Liver (tissue), 9 donors: ENCODE measurements around the gene EMILIN1. TPM values are rescaled to one million over a fixed set of nuclear protein-coding genes. Genes with fewer than 3 reads are reported as not detected.

Experiments used
- DNase-seq: peaks from one replicate; pipeline ENCODE4 v3.0.0-alpha.2; 2017; ENCODE audit warnings: low spot score
- H3K27ac ChIP-seq, 2 donors: one replicate each; pipeline ENCODE4 v1.7.0; 2013; ENCODE audit warnings: inconsistent platforms in 2 of 2, low read length in 2 of 2, control low read depth in 1 of 2, low read depth in 1 of 2, mild to moderate bottlenecking in 1 of 2
- H3K27me3 ChIP-seq, 4 donors: one replicate each; pipeline versions ENCODE4 v1.6.1 to v1.7.0; 2013; ENCODE audit warnings: low read length in 3 of 4, inconsistent platforms in 1 of 4, mild to moderate bottlenecking in 1 of 4, moderate library complexity in 1 of 4; ENCODE audit not compliant: control insufficient read depth in 4 of 4, insufficient read depth in 4 of 4
- H3K36me3 ChIP-seq, 4 donors: one replicate each; pipeline versions ENCODE4 v1.6.1 to v1.7.0; 2013; ENCODE audit warnings: low read length in 3 of 4, mild to moderate bottlenecking in 3 of 4, low read depth in 1 of 4, moderate library complexity in 1 of 4; ENCODE audit not compliant: control insufficient read depth in 4 of 4, insufficient read depth in 3 of 4
- H3K4me1 ChIP-seq, 4 donors: one replicate each; pipeline versions ENCODE4 v1.6.1 to v1.7.0; 2013; ENCODE audit warnings: low read length in 3 of 4, mild to moderate bottlenecking in 3 of 4, moderate library complexity in 1 of 4; ENCODE audit not compliant: control insufficient read depth in 4 of 4, insufficient read depth in 4 of 4
- H3K4me3 ChIP-seq, 3 donors: one replicate each; pipeline versions ENCODE4 v1.6.1 to v1.7.0; 2013; ENCODE audit warnings: low read length in 3 of 3, control low read depth in 1 of 3, low read depth in 1 of 3, mild to moderate bottlenecking in 1 of 3
- H3K9ac ChIP-seq, 2 donors: one replicate each; pipeline ENCODE4 v1.7.0; 2013; ENCODE audit warnings: low read length in 2 of 2, mild to moderate bottlenecking in 2 of 2, moderate library complexity in 2 of 2, control low read depth in 1 of 2, low read depth in 1 of 2
- H3K9me3 ChIP-seq, 4 donors: one replicate each; pipeline versions ENCODE4 v1.6.1 to v1.7.0; 2013; ENCODE audit warnings: low read length in 3 of 4; ENCODE audit not compliant: control insufficient read depth in 4 of 4
- FOXA1 ChIP-seq: IDR thresholded peaks from 2 replicates; pipeline ENCODE4 v1.6.1; 2016; ENCODE audit warnings: antibody characterized with exemption
- ZBTB33 ChIP-seq: IDR thresholded peaks from 2 replicates; pipeline ENCODE4 v1.6.1; 2016; ENCODE audit warnings: antibody characterized with exemption
- WGBS: extraction: QIAGEN DNeasy Blood & Tissue Kit; methylation state at CpG from one replicate; pipeline ENCODE4 v1.1.7; 2013; 5-methylcytosine and 5-hydroxymethylcytosine counted together
- polyA plus RNA-seq, 2 donors: library from polyadenylated mRNA; stranded (reverse) in 1 of 2; unstranded in 1 of 2; fragments of 200-250 nt in 1 of 2; fragments of >200 nt in 1 of 2; fragmentation: Nextera tagmentation in 1 of 2; extraction: Ambion mirVana in 1 of 2; gene quantifications; one replicate each; pipeline versions ENCODE4 v1.2.1 to v1.2.3, GENCODE V29; 2013 to 2015
- total RNA-seq, 2 donors: library from RNA; depleted of rRNA; stranded (reverse); fragments of >200 nt; gene quantifications; one replicate each; pipeline ENCODE4 v1.2.3, GENCODE V29; 2014
- donor health status: healthy.
- donor health status: healthy.
- donor health status: healthy.
- donor health status: healthy.
- donor health status: healthy.

Gene EMILIN1
- total and polyA plus RNA-seq, 4 donors = 3.4 to 26.1 (median 24.0) TPM

GRCh38 chr2:27135478-27135955 is 57.1 kb downstream of the EMILIN1 start:
- H3K27ac ChIP-seq = no peak overlapping the region
- DNase-seq = no peak

More at GRCh38 chr2:27135478-27135955, 57.1 kb downstream of the EMILIN1 start:
- peaks cover 10 to 20% (median 16%) of the 10 kb centered on the region in 4 donors for H3K36me3 ChIP-seq
- no peaks in the 10 kb centered on the region for H3K27me3 ChIP-seq
- H3K4me3 ChIP-seq = no peak overlapping the region
- H3K9ac ChIP-seq = no peak overlapping the region
- H3K4me1 ChIP-seq = peaks cover 3 to 12% (median 10%) of the 10 kb centered on the region in 4 donors
- 91% methylated on average over 12 of the region's 12 CpGs for WGBS
- no peaks in the 10 kb centered on the region for H3K9me3 ChIP-seq
- TF ChIP-seq ZBTB33 (no peak), FOXA1 (no peak)

Other genes starting within 250 kb of the EMILIN1 start
- gene DPYSL5, start 230.5 kb upstream of the EMILIN1 start, total RNA-seq = not detected
- not detected for gene DPYSL5, start 230.5 kb upstream of the EMILIN1 start, polyA plus RNA-seq
- 1 to 10 TPM; 1.0 to 8.1 TPM for gene MAPRE3, start 108.0 kb upstream of the EMILIN1 start, total RNA-seq
- 10 to 100 TPM; 11.5 to 15.8 TPM for gene MAPRE3, start 108.0 kb upstream of the EMILIN1 start, polyA plus RNA-seq
- 10 to 100 TPM; 17.1 to 48.4 TPM for gene TMEM214, start 45.6 kb upstream of the EMILIN1 start, total RNA-seq
- 10 to 100 TPM; 28.3 to 53.4 TPM for gene TMEM214, start 45.6 kb upstream of the EMILIN1 start, polyA plus RNA-seq
- 1 to 10 TPM; 4.7 to 9.0 TPM for gene AGBL5, start 26.9 kb upstream of the EMILIN1 start, total RNA-seq
- gene AGBL5, start 26.9 kb upstream of the EMILIN1 start, polyA plus RNA-seq = 1 to 10 TPM; 3.2 to 5.0 TPM
- gene OST4, start 7.0 kb upstream of the EMILIN1 start, total RNA-seq = 100 to 1,000 TPM in 1 of 2 donors, 10 to 100 TPM in 1; 94.8 to 186 TPM
- gene OST4, start 7.0 kb upstream of the EMILIN1 start, polyA plus RNA-seq = 100 to 1,000 TPM; 227 to 377 TPM
- gene KHK, start 8.2 kb downstream of the EMILIN1 start, total RNA-seq = 100 to 1,000 TPM in 1 of 2 donors, 10 to 100 TPM in 1; 26.1 to 152 TPM
- 100 to 1,000 TPM; 223 to 462 TPM for gene KHK, start 8.2 kb downstream of the EMILIN1 start, polyA plus RNA-seq
- 10 to 100 TPM in 1 of 2 donors, under 1 TPM in 1; 0.98 to 10.3 TPM for gene CGREF1, start 40.5 kb downstream of the EMILIN1 start, total RNA-seq
- gene CGREF1, start 40.5 kb downstream of the EMILIN1 start, polyA plus RNA-seq = 10 to 100 TPM; 13.0 to 16.1 TPM
- gene ABHD1, start 45.2 kb downstream of the EMILIN1 start, total RNA-seq = under 1 TPM; 0.09 to 0.67 TPM
- 1 to 10 TPM in 1 of 2 donors, under 1 TPM in 1; 0.54 to 2.0 TPM for gene ABHD1, start 45.2 kb downstream of the EMILIN1 start, polyA plus RNA-seq
- 10 to 100 TPM; 21.5 to 81.4 TPM for gene PREB, start 56.0 kb downstream of the EMILIN1 start, total RNA-seq
- gene PREB, start 56.0 kb downstream of the EMILIN1 start, polyA plus RNA-seq = 10 to 100 TPM; 40.3 to 98.4 TPM
- gene PRR30, start 60.8 kb downstream of the EMILIN1 start, total RNA-seq = not detected
- gene PRR30, start 60.8 kb downstream of the EMILIN1 start, polyA plus RNA-seq = not detected
- under 1 TPM; under 0.01 to 0.05 TPM for gene TCF23, start 70.4 kb downstream of the EMILIN1 start, total RNA-seq
- under 1 TPM in 1 of 2 donors, not detected in 1; 0.02 TPM for gene TCF23, start 70.4 kb downstream of the EMILIN1 start, polyA plus RNA-seq
- gene ATRAID, start 133.4 kb downstream of the EMILIN1 start, total RNA-seq = 10 to 100 TPM; 44.9 to 48.6 TPM
- gene ATRAID, start 133.4 kb downstream of the EMILIN1 start, polyA plus RNA-seq = 10 to 100 TPM; 49.3 to 77.5 TPM
- gene SLC5A6, start 133.7 kb downstream of the EMILIN1 start, total RNA-seq = 100 to 1,000 TPM in 1 of 2 donors, 10 to 100 TPM in 1; 12.5 to 100 TPM
- gene SLC5A6, start 133.7 kb downstream of the EMILIN1 start, polyA plus RNA-seq = 100 to 1,000 TPM in 1 of 2 donors, 10 to 100 TPM in 1; 46.0 to 217 TPM
- gene CAD, start 138.8 kb downstream of the EMILIN1 start, total RNA-seq = 10 to 100 TPM; 18.7 to 23.2 TPM
- 1 to 10 TPM; 6.3 to 8.4 TPM for gene CAD, start 138.8 kb downstream of the EMILIN1 start, polyA plus RNA-seq
- not detected for gene SLC30A3, start 184.4 kb downstream of the EMILIN1 start, total RNA-seq
- under 1 TPM in 1 of 2 donors, not detected in 1; 0.20 TPM for gene SLC30A3, start 184.4 kb downstream of the EMILIN1 start, polyA plus RNA-seq
- gene DNAJC5G, start 196.8 kb downstream of the EMILIN1 start, total RNA-seq = not detected
- gene DNAJC5G, start 196.8 kb downstream of the EMILIN1 start, polyA plus RNA-seq = not detected
- not detected for gene TRIM54, start 203.8 kb downstream of the EMILIN1 start, total RNA-seq
- gene TRIM54, start 203.8 kb downstream of the EMILIN1 start, polyA plus RNA-seq = under 1 TPM in 1 of 2 donors, not detected in 1; 0.03 TPM
- gene UCN, start 229.8 kb downstream of the EMILIN1 start, total RNA-seq = under 1 TPM in 1 of 2 donors, not detected in 1; 0.25 TPM
- under 1 TPM; 0.42 to 0.83 TPM for gene UCN, start 229.8 kb downstream of the EMILIN1 start, polyA plus RNA-seq
- gene MPV17, start 244.5 kb downstream of the EMILIN1 start, total RNA-seq = 10 to 100 TPM; 13.9 to 29.6 TPM
- 10 to 100 TPM; 17.7 to 26.0 TPM for gene MPV17, start 244.5 kb downstream of the EMILIN1 start, polyA plus RNA-seq